ENCODE data around the gene SYT9. TPM values are rescaled to one million over a fixed set of nuclear protein-coding genes. Genes with fewer than 3 reads are reported as not detected.

SYT9 gene
- total and polyA plus RNA-seq, 9 of the 15 experiments (the other 6 are each of a cell fraction or from before 2014, with no cell fraction given), result 0.01 TPM; not detected in 8

- TF ChIP-seq PRDM10 (IDR thresholded peaks at IDR 0.05; ENCODE audit: partially characterized antibody), result no peak
- TF ChIP-seq MYC (IDR thresholded peaks at IDR 0.05; ENCODE audit: low read depth, low read length), result no peak
- TF ChIP-seq MYC (CRISPR knock-in tag; IDR thresholded peaks at IDR 0.05; ENCODE audit: borderline replicate concordance, low read depth), result no peak
- TF ChIP-seq CHAMP1 (IDR thresholded peaks at IDR 0.05), result no peak
- no peak for TF ChIP-seq MNT (conservative IDR thresholded peaks at IDR 0.05)
- no peak for TF ChIP-seq ZZZ3 (IDR thresholded peaks at IDR 0.05)
Observed at GRCh38 chr11:7254731-7255291, 3.1 kb downstream of the SYT9 start (continued).
